Nephron (organoid): ENCODE measurements around the gene KCNH2.

Experiments used
- H3K27ac Mint-ChIP-seq, 3 experiments: 2 replicates each; pipeline ENCODE4 v1.8.0; 2020; ENCODE audit warnings: mixed read lengths in 3 of 3, mild to moderate bottlenecking in 2 of 3, moderate library complexity in 1 of 3
- H3K27me3 Mint-ChIP-seq: 2 replicates; pipeline ENCODE4 v1.8.0; 2021; ENCODE audit warnings: low read depth, mild to moderate bottlenecking, moderate library complexity, mixed read lengths
- H3K36me3 Mint-ChIP-seq: 2 replicates; pipeline ENCODE4 v1.8.0; 2020; ENCODE audit warnings: low read depth, mixed read lengths
- H3K4me1 Mint-ChIP-seq: 2 replicates; pipeline ENCODE4 v1.8.0; 2020; ENCODE audit warnings: mixed read lengths
- H3K4me3 Mint-ChIP-seq, 3 experiments: 2 replicates each; pipeline ENCODE4 v1.8.0; 2020; ENCODE audit warnings: mild to moderate bottlenecking in 3 of 3, mixed read lengths in 3 of 3, moderate library complexity in 2 of 3
- H3K9me3 Mint-ChIP-seq: 2 replicates; pipeline ENCODE4 v1.8.0; 2020; ENCODE audit warnings: mixed read lengths
- TF ChIP-seq, protein P1 (sequence below), 3 experiments: fragments of 200-600 bp; sonication (generic); IDR thresholded peaks; one replicate each; pipeline ENCODE4 v1.5.0; 2021; ENCODE audit warnings: antibody characterized with exemption in 3 of 3; ENCODE audit not compliant: unreplicated experiment in 3 of 3

Gene KCNH2

GRCh38 chr7:150919160-150919559 lies 59.0 kb downstream of the KCNH2 start:
- H3K27ac Mint-ChIP-seq: peak overlapping the region in 2 of 3 experiments; percentile 20 to 35
- peaks cover 17% of the 10 kb centered on the region for H3K4me1 Mint-ChIP-seq
- peaks cover 10% of the 10 kb centered on the region for H3K27me3 Mint-ChIP-seq
- TF ChIP-seq, protein P1, sequence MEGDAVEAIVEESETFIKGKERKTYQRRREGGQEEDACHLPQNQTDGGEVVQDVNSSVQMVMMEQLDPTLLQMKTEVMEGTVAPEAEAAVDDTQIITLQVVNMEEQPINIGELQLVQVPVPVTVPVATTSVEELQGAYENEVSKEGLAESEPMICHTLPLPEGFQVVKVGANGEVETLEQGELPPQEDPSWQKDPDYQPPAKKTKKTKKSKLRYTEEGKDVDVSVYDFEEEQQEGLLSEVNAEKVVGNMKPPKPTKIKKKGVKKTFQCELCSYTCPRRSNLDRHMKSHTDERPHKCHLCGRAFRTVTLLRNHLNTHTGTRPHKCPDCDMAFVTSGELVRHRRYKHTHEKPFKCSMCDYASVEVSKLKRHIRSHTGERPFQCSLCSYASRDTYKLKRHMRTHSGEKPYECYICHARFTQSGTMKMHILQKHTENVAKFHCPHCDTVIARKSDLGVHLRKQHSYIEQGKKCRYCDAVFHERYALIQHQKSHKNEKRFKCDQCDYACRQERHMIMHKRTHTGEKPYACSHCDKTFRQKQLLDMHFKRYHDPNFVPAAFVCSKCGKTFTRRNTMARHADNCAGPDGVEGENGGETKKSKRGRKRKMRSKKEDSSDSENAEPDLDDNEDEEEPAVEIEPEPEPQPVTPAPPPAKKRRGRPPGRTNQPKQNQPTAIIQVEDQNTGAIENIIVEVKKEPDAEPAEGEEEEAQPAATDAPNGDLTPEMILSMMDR (IDR thresholded peaks at IDR 0.05; ENCODE audit: unreplicated experiment in 3 of 3): no peak
- no peak overlapping the region for H3K4me3 Mint-ChIP-seq
- H3K9me3 Mint-ChIP-seq: no peaks in the 10 kb centered on the region
- H3K36me3 Mint-ChIP-seq: no peaks in the 10 kb centered on the region

GRCh38 chr7:150918378-150918777 lies 59.7 kb downstream of the KCNH2 start:
- peaks cover 16% of the 10 kb centered on the region for H3K4me1 Mint-ChIP-seq
- no peaks in the 10 kb centered on the region for H3K9me3 Mint-ChIP-seq
- TF ChIP-seq, protein P1 (IDR thresholded peaks at IDR 0.05; ENCODE audit: unreplicated experiment in 3 of 3): no peak
- peak overlapping the region; percentile 29 to 73 (median 42) for H3K27ac Mint-ChIP-seq
- peaks cover 14% of the 10 kb centered on the region for H3K27me3 Mint-ChIP-seq
- H3K36me3 Mint-ChIP-seq: no peaks in the 10 kb centered on the region
- peak overlapping the region in 1 of 3 experiments; percentile 29 for H3K4me3 Mint-ChIP-seq

- Mint-ChIP-seq H3K36me3 (no peaks in the 10 kb centered on the region), H3K27me3 (peaks cover 15% of the 10 kb centered on the region)
- TF ChIP-seq, protein P1 (IDR thresholded peaks at IDR 0.05; ENCODE audit: unreplicated experiment in 3 of 3): no peak
Observed at GRCh38 chr7:150917969-150918368, 60.2 kb downstream of the KCNH2 start.

DNA sequence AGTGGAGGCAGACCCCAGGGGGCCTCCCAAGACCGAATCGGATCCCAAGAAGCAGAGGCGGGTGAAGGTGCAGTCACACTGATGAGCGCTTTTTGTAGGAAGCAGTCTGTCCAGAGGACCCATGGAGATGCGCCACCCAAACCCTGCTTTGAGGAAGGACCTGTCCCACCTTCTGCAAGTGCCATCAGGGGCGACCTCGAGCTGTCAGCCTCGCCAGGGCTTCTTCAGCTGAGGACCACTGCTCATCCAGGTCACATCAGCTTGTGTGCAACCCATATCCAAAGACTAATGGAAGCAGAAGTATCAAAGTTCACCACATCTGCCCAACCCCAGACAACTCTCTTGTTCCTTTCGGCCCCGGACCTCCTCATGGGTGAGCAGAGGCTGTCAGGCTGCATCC lies 61.5 kb downstream of the KCNH2 start:
- Mint-ChIP-seq H3K36me3 (no peaks in the 10 kb centered on the region), H3K27me3 (peaks cover 18% of the 10 kb centered on the region), H3K4me1 (peaks cover 12% of the 10 kb centered on the region), H3K4me3 (no peak overlapping the region), H3K9me3 (no peaks in the 10 kb centered on the region), H3K27ac (no peak overlapping the region)
- TF ChIP-seq, protein P1 (IDR thresholded peaks at IDR 0.05; ENCODE audit: unreplicated experiment in 3 of 3): no peak

More at GRCh38 chr7:150917969-150918368, 60.2 kb downstream of the KCNH2 start:
- H3K27ac Mint-ChIP-seq: peak overlapping the region; percentile 29 to 73 (median 42)
- peak overlapping the region in 2 of 3 experiments; percentile 2 to 29 for H3K4me3 Mint-ChIP-seq
- peaks cover 16% of the 10 kb centered on the region for H3K4me1 Mint-ChIP-seq
- H3K9me3 Mint-ChIP-seq: no peaks in the 10 kb centered on the region

- H3K9me3 Mint-ChIP-seq: no peaks in the 10 kb centered on the region
- no peak overlapping the region for H3K4me3 Mint-ChIP-seq
- TF ChIP-seq, protein P1 (IDR thresholded peaks at IDR 0.05; ENCODE audit: unreplicated experiment in 3 of 3): no peak
- peaks cover 4% of the 10 kb centered on the region for H3K36me3 Mint-ChIP-seq
- no peak overlapping the region for H3K27ac Mint-ChIP-seq
- peaks cover 12% of the 10 kb centered on the region for H3K4me1 Mint-ChIP-seq
- peaks cover 19% of the 10 kb centered on the region for H3K27me3 Mint-ChIP-seq
Observed at GRCh38 chr7:150914966-150915365, 63.2 kb downstream of the KCNH2 start.

DNA sequence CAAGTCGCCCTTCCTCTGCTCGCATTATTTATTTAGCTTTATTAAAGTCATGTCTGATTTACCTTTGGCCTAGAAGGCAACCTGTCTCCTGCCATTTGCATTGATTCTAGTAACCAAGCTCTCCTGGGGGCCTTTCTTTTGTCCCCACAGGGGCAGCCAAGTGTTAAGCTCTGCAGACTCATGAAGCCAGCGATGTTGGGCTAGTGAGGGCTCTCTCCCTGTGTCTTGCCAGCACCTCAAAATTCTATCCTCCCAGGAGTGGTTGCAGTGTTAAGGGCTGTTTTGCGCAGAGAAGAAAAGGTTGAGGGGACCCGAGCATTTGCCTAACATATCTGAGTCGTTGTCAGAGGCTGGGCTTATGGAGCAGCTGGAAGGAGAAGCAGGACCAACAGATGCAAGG lies 63.9 kb downstream of the KCNH2 start:
- Mint-ChIP-seq H3K4me1 (peaks cover 11% of the 10 kb centered on the region), H3K27ac (no peak overlapping the region), H3K4me3 (no peak overlapping the region), H3K9me3 (no peaks in the 10 kb centered on the region), H3K36me3 (peaks cover 4% of the 10 kb centered on the region), H3K27me3 (peaks cover 24% of the 10 kb centered on the region)
- TF ChIP-seq, protein P1 (IDR thresholded peaks at IDR 0.05; ENCODE audit: unreplicated experiment in 3 of 3): no peak
